HEK293 (cell line): ENCODE results near the gene ERAP2.

ENCODE experiments used
- CTCF ChIA-PET: fragments of 350-600 bp; formaldehyde crosslinking; extraction: SDS; loops from one replicate; lab custom pipeline; 2021; ENCODE audit warnings: antibody characterized with exemption; lab: Yijun Ruan, JAX
- POLR2A ChIA-PET: fragments of 300-600 bp; formaldehyde crosslinking; extraction: SDS; loops from one replicate; lab custom pipeline; 2020; ENCODE audit warnings: antibody characterized with exemption, inconsistent platforms; lab: Yijun Ruan, JAX
- H3K27ac ChIP-seq: fragments of 200-500 bp; sonication (Bioruptor generic); 2 replicates; pipeline ENCODE4 v1.5.1; 2014; ENCODE audit warnings: low read depth, low read length, control low read depth, inconsistent platforms; ENCODE audit errors: extremely low read depth
- H3K36me3 ChIP-seq, 2 experiments: fragments of 200-500 bp in 1 of 2; sonication (Bioruptor generic) in 1 of 2; 1 replicate in 1 of 2; 2 replicates in 1 of 2; pipeline ENCODE4 v1.5.1; 2014 to 2017; ENCODE audit warnings: inconsistent platforms in 2 of 2, low read length in 2 of 2; ENCODE audit not compliant: control insufficient read depth in 2 of 2, insufficient read depth in 1 of 2
- H3K4me1 ChIP-seq: fragments of 200-500 bp; sonication (Bioruptor generic); 2 replicates; pipeline ENCODE4 v1.5.1; 2014; ENCODE audit warnings: mild to moderate bottlenecking, low read length, inconsistent platforms; ENCODE audit not compliant: control insufficient read depth, insufficient read depth
- H3K4me3 ChIP-seq: 2 replicates; pipeline ENCODE4 v1.5.1; 2011; ENCODE audit warnings: low read depth, mild to moderate bottlenecking, control low read depth, low read length, moderate library complexity
- H3K9me3 ChIP-seq: fragments of 200-500 bp; sonication (Bioruptor generic); 2 replicates; pipeline ENCODE4 v1.5.1; 2014; ENCODE audit warnings: low read depth, low read length, inconsistent platforms; ENCODE audit not compliant: control insufficient read depth, insufficient read depth
- KLF17 ChIP-seq: fragments of 450-650 bp; formaldehyde crosslinking; IDR thresholded peaks from 2 replicates; pipeline ENCODE4 v1.5.1; 2016; ENCODE audit warnings: missing biosample characterization, missing genetic modification characterization
- OSR2 ChIP-seq: fragments of 450-650 bp; formaldehyde crosslinking; IDR thresholded peaks from 2 replicates; pipeline ENCODE4 v1.5.1; 2016; ENCODE audit warnings: missing biosample characterization, missing genetic modification characterization
- SALL2 ChIP-seq: fragments of 450-650 bp; formaldehyde crosslinking; IDR thresholded peaks from 2 replicates; pipeline ENCODE4 v1.5.0; 2017; ENCODE audit warnings: missing biosample characterization, mild to moderate bottlenecking, missing genetic modification characterization, borderline replicate concordance
- SCRT2 ChIP-seq: fragments of 450-650 bp; formaldehyde crosslinking; IDR thresholded peaks from 2 replicates; pipeline ENCODE4 v1.5.1; 2016; ENCODE audit warnings: missing biosample characterization, missing genetic modification characterization
- ZBTB17 ChIP-seq: fragments of 450-650 bp; formaldehyde crosslinking; IDR thresholded peaks from 2 replicates; pipeline ENCODE4 v1.5.1; 2016; ENCODE audit warnings: missing biosample characterization, missing genetic modification characterization
- ZBTB21 ChIP-seq: fragments of 450-650 bp; formaldehyde crosslinking; IDR thresholded peaks from 2 replicates; pipeline ENCODE4 v1.5.1; 2017; ENCODE audit warnings: missing biosample characterization, missing genetic modification characterization
- ZBTB48 ChIP-seq: fragments of 450-650 bp; formaldehyde crosslinking; IDR thresholded peaks from 2 replicates; pipeline ENCODE4 v1.5.1; 2016; ENCODE audit warnings: missing biosample characterization, missing genetic modification characterization
- ZNF114 ChIP-seq: fragments of 450-650 bp; formaldehyde crosslinking; IDR thresholded peaks from 2 replicates; pipeline ENCODE4 v1.5.0; 2017; ENCODE audit warnings: missing biosample characterization, missing genetic modification characterization
- ZNF155 ChIP-seq: fragments of 450-650 bp; formaldehyde crosslinking; IDR thresholded peaks from 2 replicates; pipeline ENCODE4 v1.5.1; 2016; ENCODE audit warnings: missing biosample characterization, missing genetic modification characterization
- ZNF16 ChIP-seq: fragments of 450-650 bp; formaldehyde crosslinking; IDR thresholded peaks from 2 replicates; pipeline ENCODE4 v1.5.1; 2016; ENCODE audit warnings: low read depth, missing biosample characterization, missing genetic modification characterization
- ZNF202 ChIP-seq: fragments of 450-650 bp; formaldehyde crosslinking; IDR thresholded peaks from 2 replicates; pipeline ENCODE4 v1.5.1; 2016; ENCODE audit warnings: missing biosample characterization, missing genetic modification characterization, borderline replicate concordance
- ZNF24 ChIP-seq: fragments of 450-650 bp; formaldehyde crosslinking; IDR thresholded peaks from 2 replicates; pipeline ENCODE4 v1.5.1; 2016; ENCODE audit warnings: missing biosample characterization, missing genetic modification characterization
- ZNF311 ChIP-seq: fragments of 450-650 bp; formaldehyde crosslinking; IDR thresholded peaks from 2 replicates; pipeline ENCODE4 v1.5.1; 2017; ENCODE audit warnings: missing biosample characterization, missing genetic modification characterization, borderline replicate concordance
- ZNF426 ChIP-seq: fragments of 450-650 bp; formaldehyde crosslinking; IDR thresholded peaks from 2 replicates; pipeline ENCODE4 v1.5.1; 2017; ENCODE audit warnings: missing biosample characterization, missing genetic modification characterization, mild to moderate bottlenecking, inconsistent platforms, moderate library complexity
- ZNF529 ChIP-seq: fragments of 450-650 bp; formaldehyde crosslinking; IDR thresholded peaks from 2 replicates; pipeline ENCODE4 v1.5.1; 2017; ENCODE audit warnings: missing genetic modification characterization, missing biosample characterization; ENCODE audit not compliant: insufficient replicate concordance
- ZNF600 ChIP-seq: fragments of 450-650 bp; formaldehyde crosslinking; IDR thresholded peaks from 2 replicates; pipeline ENCODE4 v1.5.1; 2016; ENCODE audit warnings: missing biosample characterization, missing genetic modification characterization
- ZNF610 ChIP-seq: fragments of 450-650 bp; formaldehyde crosslinking; IDR thresholded peaks from 2 replicates; pipeline ENCODE4 v1.5.1; 2016; ENCODE audit warnings: missing biosample characterization, missing genetic modification characterization, borderline replicate concordance
- ZNF701 ChIP-seq: fragments of 450-650 bp; formaldehyde crosslinking; IDR thresholded peaks from 2 replicates; pipeline ENCODE4 v1.5.1; 2016; ENCODE audit warnings: missing biosample characterization, missing genetic modification characterization
- TF ChIP-seq, protein P1 (sequence below): fragments of 450-650 bp; formaldehyde crosslinking; IDR thresholded peaks from 2 replicates; pipeline ENCODE4 v1.5.1; 2016; ENCODE audit warnings: missing biosample characterization, missing genetic modification characterization
- TF ChIP-seq, protein P2 (sequence below): fragments of 450-650 bp; formaldehyde crosslinking; IDR thresholded peaks from 2 replicates; pipeline ENCODE4 v1.5.1; 2016; ENCODE audit warnings: missing biosample characterization, missing genetic modification characterization, borderline replicate concordance
- TF ChIP-seq, protein P3 (sequence below): fragments of 450-650 bp; formaldehyde crosslinking; IDR thresholded peaks from 2 replicates; pipeline ENCODE4 v1.5.1; 2016; ENCODE audit warnings: missing biosample characterization, missing genetic modification characterization

Gene ERAP2

DNA sequence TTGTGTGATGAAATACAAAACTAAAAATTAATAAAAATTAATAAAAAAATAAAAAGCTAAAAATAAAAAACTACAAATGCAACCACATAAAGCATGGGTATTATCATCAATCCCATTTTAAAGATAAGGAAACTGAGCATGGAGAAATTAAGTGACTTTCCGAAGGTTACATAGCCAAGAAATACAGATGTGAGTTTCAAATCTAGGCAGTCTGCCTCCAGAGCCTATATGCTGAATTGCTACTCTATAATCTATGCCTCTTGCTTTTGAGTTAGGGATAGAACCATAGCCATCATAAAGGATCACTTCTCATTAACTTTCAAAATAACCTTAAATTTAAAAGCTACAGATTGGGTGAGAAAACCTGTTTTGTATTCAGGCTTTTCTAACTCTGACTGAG lies 18.8 kb upstream of the ERAP2 start:
- Histone ChIP-seq H3K36me3 (no peaks in the 10 kb centered on the region), H3K27ac (no peak overlapping the region), H3K4me1 (no peaks in the 10 kb centered on the region; the same call in 1 of the 2 replicates), H3K9me3 (no peaks in the 10 kb centered on the region), H3K4me3 (no peak overlapping the region)
- CTCF ChIA-PET: interaction anchor here (0.8 to 5.2 kb wide), 3 partner anchors 12 to 130 kb away, joined by 3 to 34 read pairs (median 3); no protein-coding TSS in a partner anchor
- POLR2A ChIA-PET: no interaction called here
- TF ChIP-seq ZBTB17 (no peak), SCRT2 (tag by site-specific recombination) (no peak), ZNF24 (tag by site-specific recombination) (no peak), ZNF529 (no peak), ZNF426 (tag by site-specific recombination) (no peak), ZBTB21 (tag by site-specific recombination) (no peak), SALL2 (no peak), ZNF610 (tag by site-specific recombination) (no peak), ZNF202 (tag by site-specific recombination) (no peak), ZNF114 (tag by site-specific recombination) (no peak), ZNF155 (tag by site-specific recombination) (no peak), ZBTB48 (tag by site-specific recombination) (no peak)
- TF ChIP-seq, protein P1, sequence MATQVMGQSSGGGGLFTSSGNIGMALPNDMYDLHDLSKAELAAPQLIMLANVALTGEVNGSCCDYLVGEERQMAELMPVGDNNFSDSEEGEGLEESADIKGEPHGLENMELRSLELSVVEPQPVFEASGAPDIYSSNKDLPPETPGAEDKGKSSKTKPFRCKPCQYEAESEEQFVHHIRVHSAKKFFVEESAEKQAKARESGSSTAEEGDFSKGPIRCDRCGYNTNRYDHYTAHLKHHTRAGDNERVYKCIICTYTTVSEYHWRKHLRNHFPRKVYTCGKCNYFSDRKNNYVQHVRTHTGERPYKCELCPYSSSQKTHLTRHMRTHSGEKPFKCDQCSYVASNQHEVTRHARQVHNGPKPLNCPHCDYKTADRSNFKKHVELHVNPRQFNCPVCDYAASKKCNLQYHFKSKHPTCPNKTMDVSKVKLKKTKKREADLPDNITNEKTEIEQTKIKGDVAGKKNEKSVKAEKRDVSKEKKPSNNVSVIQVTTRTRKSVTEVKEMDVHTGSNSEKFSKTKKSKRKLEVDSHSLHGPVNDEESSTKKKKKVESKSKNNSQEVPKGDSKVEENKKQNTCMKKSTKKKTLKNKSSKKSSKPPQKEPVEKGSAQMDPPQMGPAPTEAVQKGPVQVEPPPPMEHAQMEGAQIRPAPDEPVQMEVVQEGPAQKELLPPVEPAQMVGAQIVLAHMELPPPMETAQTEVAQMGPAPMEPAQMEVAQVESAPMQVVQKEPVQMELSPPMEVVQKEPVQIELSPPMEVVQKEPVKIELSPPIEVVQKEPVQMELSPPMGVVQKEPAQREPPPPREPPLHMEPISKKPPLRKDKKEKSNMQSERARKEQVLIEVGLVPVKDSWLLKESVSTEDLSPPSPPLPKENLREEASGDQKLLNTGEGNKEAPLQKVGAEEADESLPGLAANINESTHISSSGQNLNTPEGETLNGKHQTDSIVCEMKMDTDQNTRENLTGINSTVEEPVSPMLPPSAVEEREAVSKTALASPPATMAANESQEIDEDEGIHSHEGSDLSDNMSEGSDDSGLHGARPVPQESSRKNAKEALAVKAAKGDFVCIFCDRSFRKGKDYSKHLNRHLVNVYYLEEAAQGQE (tag by site-specific recombination): no peak

GRCh38 chr5:96857924-96858323 lies 18.4 kb upstream of the ERAP2 start:
- H3K9me3 ChIP-seq: no peaks in the 10 kb centered on the region
- no peaks in the 10 kb centered on the region; the same call in 1 of the 2 replicates for H3K4me1 ChIP-seq
- TF ChIP-seq ZNF701 (no peak), ZNF426 (tag by site-specific recombination) (no peak), ZNF311 (tag by site-specific recombination) (no peak), KLF17 (tag by site-specific recombination) (no peak), ZNF114 (tag by site-specific recombination) (no peak), ZNF16 (tag by site-specific recombination) (no peak), OSR2 (tag by site-specific recombination) (no peak), ZNF600 (tag by site-specific recombination) (no peak)
- TF ChIP-seq, protein P2, sequence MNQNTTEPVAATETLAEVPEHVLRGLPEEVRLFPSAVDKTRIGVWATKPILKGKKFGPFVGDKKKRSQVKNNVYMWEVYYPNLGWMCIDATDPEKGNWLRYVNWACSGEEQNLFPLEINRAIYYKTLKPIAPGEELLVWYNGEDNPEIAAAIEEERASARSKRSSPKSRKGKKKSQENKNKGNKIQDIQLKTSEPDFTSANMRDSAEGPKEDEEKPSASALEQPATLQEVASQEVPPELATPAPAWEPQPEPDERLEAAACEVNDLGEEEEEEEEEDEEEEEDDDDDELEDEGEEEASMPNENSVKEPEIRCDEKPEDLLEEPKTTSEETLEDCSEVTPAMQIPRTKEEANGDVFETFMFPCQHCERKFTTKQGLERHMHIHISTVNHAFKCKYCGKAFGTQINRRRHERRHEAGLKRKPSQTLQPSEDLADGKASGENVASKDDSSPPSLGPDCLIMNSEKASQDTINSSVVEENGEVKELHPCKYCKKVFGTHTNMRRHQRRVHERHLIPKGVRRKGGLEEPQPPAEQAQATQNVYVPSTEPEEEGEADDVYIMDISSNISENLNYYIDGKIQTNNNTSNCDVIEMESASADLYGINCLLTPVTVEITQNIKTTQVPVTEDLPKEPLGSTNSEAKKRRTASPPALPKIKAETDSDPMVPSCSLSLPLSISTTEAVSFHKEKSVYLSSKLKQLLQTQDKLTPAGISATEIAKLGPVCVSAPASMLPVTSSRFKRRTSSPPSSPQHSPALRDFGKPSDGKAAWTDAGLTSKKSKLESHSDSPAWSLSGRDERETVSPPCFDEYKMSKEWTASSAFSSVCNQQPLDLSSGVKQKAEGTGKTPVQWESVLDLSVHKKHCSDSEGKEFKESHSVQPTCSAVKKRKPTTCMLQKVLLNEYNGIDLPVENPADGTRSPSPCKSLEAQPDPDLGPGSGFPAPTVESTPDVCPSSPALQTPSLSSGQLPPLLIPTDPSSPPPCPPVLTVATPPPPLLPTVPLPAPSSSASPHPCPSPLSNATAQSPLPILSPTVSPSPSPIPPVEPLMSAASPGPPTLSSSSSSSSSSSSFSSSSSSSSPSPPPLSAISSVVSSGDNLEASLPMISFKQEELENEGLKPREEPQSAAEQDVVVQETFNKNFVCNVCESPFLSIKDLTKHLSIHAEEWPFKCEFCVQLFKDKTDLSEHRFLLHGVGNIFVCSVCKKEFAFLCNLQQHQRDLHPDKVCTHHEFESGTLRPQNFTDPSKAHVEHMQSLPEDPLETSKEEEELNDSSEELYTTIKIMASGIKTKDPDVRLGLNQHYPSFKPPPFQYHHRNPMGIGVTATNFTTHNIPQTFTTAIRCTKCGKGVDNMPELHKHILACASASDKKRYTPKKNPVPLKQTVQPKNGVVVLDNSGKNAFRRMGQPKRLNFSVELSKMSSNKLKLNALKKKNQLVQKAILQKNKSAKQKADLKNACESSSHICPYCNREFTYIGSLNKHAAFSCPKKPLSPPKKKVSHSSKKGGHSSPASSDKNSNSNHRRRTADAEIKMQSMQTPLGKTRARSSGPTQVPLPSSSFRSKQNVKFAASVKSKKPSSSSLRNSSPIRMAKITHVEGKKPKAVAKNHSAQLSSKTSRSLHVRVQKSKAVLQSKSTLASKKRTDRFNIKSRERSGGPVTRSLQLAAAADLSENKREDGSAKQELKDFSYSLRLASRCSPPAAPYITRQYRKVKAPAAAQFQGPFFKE (tag by site-specific recombination): no peak
- TF ChIP-seq, protein P3, sequence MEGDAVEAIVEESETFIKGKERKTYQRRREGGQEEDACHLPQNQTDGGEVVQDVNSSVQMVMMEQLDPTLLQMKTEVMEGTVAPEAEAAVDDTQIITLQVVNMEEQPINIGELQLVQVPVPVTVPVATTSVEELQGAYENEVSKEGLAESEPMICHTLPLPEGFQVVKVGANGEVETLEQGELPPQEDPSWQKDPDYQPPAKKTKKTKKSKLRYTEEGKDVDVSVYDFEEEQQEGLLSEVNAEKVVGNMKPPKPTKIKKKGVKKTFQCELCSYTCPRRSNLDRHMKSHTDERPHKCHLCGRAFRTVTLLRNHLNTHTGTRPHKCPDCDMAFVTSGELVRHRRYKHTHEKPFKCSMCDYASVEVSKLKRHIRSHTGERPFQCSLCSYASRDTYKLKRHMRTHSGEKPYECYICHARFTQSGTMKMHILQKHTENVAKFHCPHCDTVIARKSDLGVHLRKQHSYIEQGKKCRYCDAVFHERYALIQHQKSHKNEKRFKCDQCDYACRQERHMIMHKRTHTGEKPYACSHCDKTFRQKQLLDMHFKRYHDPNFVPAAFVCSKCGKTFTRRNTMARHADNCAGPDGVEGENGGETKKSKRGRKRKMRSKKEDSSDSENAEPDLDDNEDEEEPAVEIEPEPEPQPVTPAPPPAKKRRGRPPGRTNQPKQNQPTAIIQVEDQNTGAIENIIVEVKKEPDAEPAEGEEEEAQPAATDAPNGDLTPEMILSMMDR (tag by site-specific recombination): no peak
- no peaks in the 10 kb centered on the region for H3K36me3 ChIP-seq
- no peak overlapping the region for H3K27ac ChIP-seq
- ChIA-PET POLR2A (no interaction called here), CTCF (interaction anchor here (0.8 to 5.2 kb wide), 3 partner anchors 11 to 129 kb away, joined by 3 to 34 read pairs (median 3); no protein-coding TSS in a partner anchor)
- H3K4me3 ChIP-seq: no peak overlapping the region
